Measurements from ENCODE around the gene HOXC9.

DNA sequence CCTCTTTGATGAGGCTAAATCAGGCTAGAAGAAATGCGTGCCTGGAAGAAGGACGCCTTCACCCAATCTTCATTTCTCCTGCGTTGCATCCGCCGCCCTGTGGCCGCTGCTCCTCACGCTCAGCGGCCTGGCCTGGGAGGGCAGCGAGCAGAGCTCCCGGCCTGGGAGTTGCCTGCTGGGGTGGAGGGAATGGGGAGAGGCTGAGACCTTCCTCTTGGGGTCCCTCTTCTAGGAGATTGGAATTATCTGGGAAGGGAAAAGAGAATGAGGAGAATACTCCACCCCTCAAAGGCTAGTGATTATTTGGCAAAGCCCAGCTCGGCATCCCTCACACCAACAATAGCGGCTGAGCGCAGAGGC, 47.6 kb upstream of the HOXC9 start:
- TF ChIP-seq, protein P1, sequence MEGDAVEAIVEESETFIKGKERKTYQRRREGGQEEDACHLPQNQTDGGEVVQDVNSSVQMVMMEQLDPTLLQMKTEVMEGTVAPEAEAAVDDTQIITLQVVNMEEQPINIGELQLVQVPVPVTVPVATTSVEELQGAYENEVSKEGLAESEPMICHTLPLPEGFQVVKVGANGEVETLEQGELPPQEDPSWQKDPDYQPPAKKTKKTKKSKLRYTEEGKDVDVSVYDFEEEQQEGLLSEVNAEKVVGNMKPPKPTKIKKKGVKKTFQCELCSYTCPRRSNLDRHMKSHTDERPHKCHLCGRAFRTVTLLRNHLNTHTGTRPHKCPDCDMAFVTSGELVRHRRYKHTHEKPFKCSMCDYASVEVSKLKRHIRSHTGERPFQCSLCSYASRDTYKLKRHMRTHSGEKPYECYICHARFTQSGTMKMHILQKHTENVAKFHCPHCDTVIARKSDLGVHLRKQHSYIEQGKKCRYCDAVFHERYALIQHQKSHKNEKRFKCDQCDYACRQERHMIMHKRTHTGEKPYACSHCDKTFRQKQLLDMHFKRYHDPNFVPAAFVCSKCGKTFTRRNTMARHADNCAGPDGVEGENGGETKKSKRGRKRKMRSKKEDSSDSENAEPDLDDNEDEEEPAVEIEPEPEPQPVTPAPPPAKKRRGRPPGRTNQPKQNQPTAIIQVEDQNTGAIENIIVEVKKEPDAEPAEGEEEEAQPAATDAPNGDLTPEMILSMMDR (IDR thresholded peaks at IDR 0.05) = no peak
- no peak for TF ChIP-seq POLR2A (IDR thresholded peaks at IDR 0.05)
- TF ChIP-seq EP300 (IDR thresholded peaks at IDR 0.05) = no peak
- no peak for TF ChIP-seq POLR2AphosphoS5 (IDR thresholded peaks at IDR 0.05)

Measured in upper lobe of left lung (tissue), 4 donors.